GM23338 (cell line): ENCODE results near the gene OR2AP1. TPM values are rescaled to one million over a fixed set of nuclear protein-coding genes. Genes with fewer than 3 reads are reported as not detected.
"Not testable (repeated sequence)": the region's sequence is repeated elsewhere in the genome, so short reads cannot be mapped to it uniquely, and the experiment has no call there.

Experiments
- ATAC-seq: fragments of 200-7000 bp; cut with Tn5 transposase; 3 replicates; pipeline ENCODE4 v1.9.1; 2020
- DNase-seq: peaks from one replicate; pipeline ENCODE4 v3.0.0-alpha.2; 2015; ENCODE audit warnings: low spot score
- H2AFZ ChIP-seq: fragments of 200-600 bp; sonication (generic); 2 replicates; pipeline ENCODE4 v1.8.0; 2016; ENCODE audit warnings: antibody characterized with exemption, mild to moderate bottlenecking, moderate library complexity
- H3F3A ChIP-seq: fragments of 200-600 bp; sonication (generic); replicated peaks from 2 replicates; pipeline ENCODE4 v1.8.0; 2017; ENCODE audit warnings: antibody characterized with exemption, mixed run types, low read depth
- H3K27ac ChIP-seq: fragments of 200-600 bp; sonication (generic); 2 replicates; pipeline ENCODE4 v1.6.1; 2016; ENCODE audit warnings: low read depth
- H3K27me3 ChIP-seq: fragments of 200-600 bp; sonication (generic); 2 replicates; pipeline ENCODE4 v1.8.0; 2016; ENCODE audit warnings: mild to moderate bottlenecking, mixed run types, moderate library complexity; ENCODE audit not compliant: insufficient read depth
- H3K36me3 ChIP-seq: fragments of 200-600 bp; sonication (generic); 2 replicates; pipeline ENCODE4 v1.8.0; 2016; ENCODE audit warnings: mild to moderate bottlenecking; ENCODE audit not compliant: insufficient read depth
- H3K4me1 ChIP-seq: fragments of 200-600 bp; sonication (generic); 2 replicates; pipeline ENCODE4 v1.8.0; 2016; ENCODE audit warnings: mild to moderate bottlenecking, moderate library complexity; ENCODE audit not compliant: insufficient read depth
- H3K4me2 ChIP-seq: fragments of 200-600 bp; sonication (generic); 2 replicates; pipeline ENCODE4 v1.7.1; 2017; ENCODE audit warnings: mixed run types
- H3K4me3 ChIP-seq: fragments of 200-600 bp; sonication (generic); 2 replicates; pipeline ENCODE4 v1.6.1; 2016; ENCODE audit warnings: mixed run types
- H3K79me2 ChIP-seq: fragments of 200-600 bp; sonication (generic); replicated peaks from 2 replicates; pipeline ENCODE4 v1.8.0; 2017; ENCODE audit warnings: mild to moderate bottlenecking; ENCODE audit not compliant: insufficient read depth
- H3K9me2 ChIP-seq: fragments of 200-600 bp; sonication (generic); 2 replicates; pipeline ENCODE4 v1.8.0; 2017; ENCODE audit not compliant: insufficient read depth
- H4K20me1 ChIP-seq: fragments of 200-600 bp; sonication (generic); replicated peaks from 2 replicates; pipeline ENCODE4 v1.8.0; 2017; ENCODE audit warnings: mild to moderate bottlenecking; ENCODE audit not compliant: insufficient read depth
- H3K27ac Mint-ChIP-seq: 2 replicates; pipeline ENCODE4 v1.8.0; 2020; ENCODE audit warnings: inconsistent platforms, mild to moderate bottlenecking, moderate library complexity, mixed read lengths
- H3K27me3 Mint-ChIP-seq: 3 replicates; pipeline ENCODE4 v1.8.0; 2022; ENCODE audit warnings: low read depth, mild to moderate bottlenecking, moderate library complexity, mixed read lengths, inconsistent platforms; ENCODE audit not compliant: insufficient read depth, poor library complexity
- H3K36me3 Mint-ChIP-seq: 3 replicates; pipeline ENCODE4 v1.8.0; 2021; ENCODE audit warnings: low read depth, mild to moderate bottlenecking, inconsistent platforms, moderate library complexity, mixed read lengths
- H3K4me1 Mint-ChIP-seq: 3 replicates; pipeline ENCODE4 v1.8.0; 2020; ENCODE audit warnings: mild to moderate bottlenecking, inconsistent platforms, mixed read lengths
- H3K4me3 Mint-ChIP-seq: 3 replicates; pipeline ENCODE4 v1.8.0; 2021; ENCODE audit warnings: moderate library complexity, mild to moderate bottlenecking, inconsistent platforms, mixed read lengths
- H3K9me3 Mint-ChIP-seq: 3 replicates; pipeline ENCODE4 v1.8.0; 2020; ENCODE audit warnings: moderate library complexity, mild to moderate bottlenecking, inconsistent platforms, mixed read lengths
- CREB1 ChIP-seq: fragments of 250-450 bp; sonication (Bioruptor Pico); IDR thresholded peaks from 2 replicates; pipeline ENCODE4 v1.5.0; 2020; ENCODE audit warnings: low read depth, mild to moderate bottlenecking, moderate library complexity
- ETS1 ChIP-seq: IDR thresholded peaks from 2 replicates; pipeline ENCODE4 v1.6.1; 2016; ENCODE audit warnings: antibody characterized with exemption
- EZH2phosphoT487 ChIP-seq: fragments of 200-600 bp; sonication (generic); IDR thresholded peaks from one replicate; pipeline ENCODE4 v1.8.1; 2018; ENCODE audit warnings: antibody characterized with exemption; ENCODE audit not compliant: unreplicated experiment
- JUNB ChIP-seq: IDR thresholded peaks from one replicate; pipeline ENCODE4 v1.6.1; 2016; ENCODE audit warnings: antibody characterized with exemption; ENCODE audit not compliant: unreplicated experiment
- NANOG ChIP-seq: IDR thresholded peaks from 2 replicates; pipeline ENCODE4 v1.6.1; 2016; ENCODE audit warnings: antibody characterized with exemption, borderline replicate concordance
- POLR2AphosphoS5 ChIP-seq: IDR thresholded peaks from 2 replicates; pipeline ENCODE4 v1.6.1; 2016; ENCODE audit warnings: antibody characterized with exemption, low read depth
- ZNF114 ChIP-seq: fragments of 250-450 bp; sonication (Bioruptor Pico); IDR thresholded peaks from 2 replicates; pipeline ENCODE4 v1.5.0; 2020; ENCODE audit warnings: mild to moderate bottlenecking, moderate library complexity
- ZNF331 ChIP-seq: fragments of 250-450 bp; sonication (Bioruptor Pico); IDR thresholded peaks from 2 replicates; pipeline ENCODE4 v1.5.0; 2020; ENCODE audit warnings: low read depth, mild to moderate bottlenecking, moderate library complexity
- long read RNA-seq: library from polyadenylated mRNA; unstranded; transcript quantifications from one replicate; pipeline ENCODE4 v2.0.0, GENCODE V29; 2020; ENCODE audit not compliant: unreplicated experiment
- polyA plus RNA-seq: library from polyadenylated mRNA; unstranded; fragments of >200 nt; fragmentation: Nextera tagmentation; extraction: Ambion mirVana; gene quantifications from 2 replicates; pipeline ENCODE4 v1.2.1, GENCODE V29; 2016
- total RNA-seq: library from RNA; depleted of rRNA; stranded (reverse); fragments of >200 nt; shearing (Covaris generic); gene quantifications from 2 replicates; pipeline ENCODE4 v1.2.3, GENCODE V29; 2014; rRNA removed
- TF ChIP-seq, protein P1 (sequence below), 2 experiments: fragments of 200-600 bp in 1 of 2; sonication (generic) in 1 of 2; conservative IDR thresholded peaks; 2 replicates each; pipeline versions ENCODE4 v1.5.1 to v1.6.1; 2016 to 2017; ENCODE audit warnings: antibody characterized with exemption in 2 of 2, low read depth in 2 of 2, mild to moderate bottlenecking in 2 of 2, moderate library complexity in 1 of 2
- TF ChIP-seq, protein P2 (sequence below): IDR thresholded peaks from one replicate; pipeline ENCODE4 v1.6.1; 2018; ENCODE audit warnings: antibody characterized with exemption; ENCODE audit not compliant: unreplicated experiment

The OR2AP1 gene
- not detected in 2 replicates for total RNA-seq
- polyA plus RNA-seq, result not detected in 2 replicates
- long read RNA-seq, result 0 reads

GRCh38 chr12:55572168-55572567 is at the start of gene OR2AP1:
Gene OR2AP1, plus strand, starts transcription at chr12:55572468. Its CDS starts 1,947 bp downstream, at chr12:55574415.
- H3K9me3 Mint-ChIP-seq, result peaks cover 52% of the 10 kb centered on the region
- H3K4me2 ChIP-seq, result no peak within 1 kb of the TSS
- no peak for ATAC-seq
- H4K20me1 ChIP-seq, result no peaks in the 10 kb centered on the region
- no peak within 1 kb of the TSS for H3K4me3 ChIP-seq
- H3K27ac ChIP-seq, result no peak within 1 kb of the TSS
- H3K79me2 ChIP-seq, result no peaks in the 10 kb centered on the region
- H3K4me1 ChIP-seq, result no peaks in the 10 kb centered on the region
- no peak for TF ChIP-seq ZNF114 (CRISPR knock-in tag)
- TF ChIP-seq NANOG, result no peak
- TF ChIP-seq ZNF331, result no peak
- no peak for TF ChIP-seq ETS1
- TF ChIP-seq POLR2AphosphoS5, result no peak
- TF ChIP-seq, protein P1, sequence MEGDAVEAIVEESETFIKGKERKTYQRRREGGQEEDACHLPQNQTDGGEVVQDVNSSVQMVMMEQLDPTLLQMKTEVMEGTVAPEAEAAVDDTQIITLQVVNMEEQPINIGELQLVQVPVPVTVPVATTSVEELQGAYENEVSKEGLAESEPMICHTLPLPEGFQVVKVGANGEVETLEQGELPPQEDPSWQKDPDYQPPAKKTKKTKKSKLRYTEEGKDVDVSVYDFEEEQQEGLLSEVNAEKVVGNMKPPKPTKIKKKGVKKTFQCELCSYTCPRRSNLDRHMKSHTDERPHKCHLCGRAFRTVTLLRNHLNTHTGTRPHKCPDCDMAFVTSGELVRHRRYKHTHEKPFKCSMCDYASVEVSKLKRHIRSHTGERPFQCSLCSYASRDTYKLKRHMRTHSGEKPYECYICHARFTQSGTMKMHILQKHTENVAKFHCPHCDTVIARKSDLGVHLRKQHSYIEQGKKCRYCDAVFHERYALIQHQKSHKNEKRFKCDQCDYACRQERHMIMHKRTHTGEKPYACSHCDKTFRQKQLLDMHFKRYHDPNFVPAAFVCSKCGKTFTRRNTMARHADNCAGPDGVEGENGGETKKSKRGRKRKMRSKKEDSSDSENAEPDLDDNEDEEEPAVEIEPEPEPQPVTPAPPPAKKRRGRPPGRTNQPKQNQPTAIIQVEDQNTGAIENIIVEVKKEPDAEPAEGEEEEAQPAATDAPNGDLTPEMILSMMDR (conservative IDR thresholded peaks at IDR 0.05; ENCODE audit: low read depth in 2 of 2), result no peak
- TF ChIP-seq, protein P2, sequence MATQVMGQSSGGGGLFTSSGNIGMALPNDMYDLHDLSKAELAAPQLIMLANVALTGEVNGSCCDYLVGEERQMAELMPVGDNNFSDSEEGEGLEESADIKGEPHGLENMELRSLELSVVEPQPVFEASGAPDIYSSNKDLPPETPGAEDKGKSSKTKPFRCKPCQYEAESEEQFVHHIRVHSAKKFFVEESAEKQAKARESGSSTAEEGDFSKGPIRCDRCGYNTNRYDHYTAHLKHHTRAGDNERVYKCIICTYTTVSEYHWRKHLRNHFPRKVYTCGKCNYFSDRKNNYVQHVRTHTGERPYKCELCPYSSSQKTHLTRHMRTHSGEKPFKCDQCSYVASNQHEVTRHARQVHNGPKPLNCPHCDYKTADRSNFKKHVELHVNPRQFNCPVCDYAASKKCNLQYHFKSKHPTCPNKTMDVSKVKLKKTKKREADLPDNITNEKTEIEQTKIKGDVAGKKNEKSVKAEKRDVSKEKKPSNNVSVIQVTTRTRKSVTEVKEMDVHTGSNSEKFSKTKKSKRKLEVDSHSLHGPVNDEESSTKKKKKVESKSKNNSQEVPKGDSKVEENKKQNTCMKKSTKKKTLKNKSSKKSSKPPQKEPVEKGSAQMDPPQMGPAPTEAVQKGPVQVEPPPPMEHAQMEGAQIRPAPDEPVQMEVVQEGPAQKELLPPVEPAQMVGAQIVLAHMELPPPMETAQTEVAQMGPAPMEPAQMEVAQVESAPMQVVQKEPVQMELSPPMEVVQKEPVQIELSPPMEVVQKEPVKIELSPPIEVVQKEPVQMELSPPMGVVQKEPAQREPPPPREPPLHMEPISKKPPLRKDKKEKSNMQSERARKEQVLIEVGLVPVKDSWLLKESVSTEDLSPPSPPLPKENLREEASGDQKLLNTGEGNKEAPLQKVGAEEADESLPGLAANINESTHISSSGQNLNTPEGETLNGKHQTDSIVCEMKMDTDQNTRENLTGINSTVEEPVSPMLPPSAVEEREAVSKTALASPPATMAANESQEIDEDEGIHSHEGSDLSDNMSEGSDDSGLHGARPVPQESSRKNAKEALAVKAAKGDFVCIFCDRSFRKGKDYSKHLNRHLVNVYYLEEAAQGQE, result no peak
- no peak for TF ChIP-seq CREB1 (CRISPR knock-in tag)
- TF ChIP-seq JUNB, result no peak
- TF ChIP-seq EZH2phosphoT487, result no peak
- H3K27me3 Mint-ChIP-seq, result peaks cover 5% of the 10 kb centered on the region
- H3K9me2 ChIP-seq, result peaks cover 12% of the 10 kb centered on the region
- no peak within 1 kb of the TSS for H2AFZ ChIP-seq
- H3K36me3 ChIP-seq, result no peaks in the 10 kb centered on the region; the same call in 1 of the 2 replicates
- H3F3A ChIP-seq, result no peaks in the 10 kb centered on the region
- H3K27me3 ChIP-seq, result no peaks in the 10 kb centered on the region
- peaks cover 21% of the 10 kb centered on the region for H3K36me3 Mint-ChIP-seq
- no peak for DNase-seq
- H3K4me1 Mint-ChIP-seq, result no peaks in the 10 kb centered on the region
- H3K4me3 Mint-ChIP-seq, result no peak within 1 kb of the TSS
- H3K27ac Mint-ChIP-seq, result no peak within 1 kb of the TSS

- not testable (repeated sequence) for DNase-seq, H3F3A ChIP-seq, H3K4me2 ChIP-seq, H3K36me3 ChIP-seq, H3K27me3 Mint-ChIP-seq, H3K27ac Mint-ChIP-seq, H3K4me3 ChIP-seq, H3K4me1 Mint-ChIP-seq, H3K36me3 Mint-ChIP-seq, H3K4me1 ChIP-seq, H3K27me3 ChIP-seq, H3K4me3 Mint-ChIP-seq, H3K27ac ChIP-seq, H2AFZ ChIP-seq, H4K20me1 ChIP-seq, H3K79me2 ChIP-seq, ATAC-seq
- peaks cover 29% of the 10 kb centered on the region for H3K9me3 Mint-ChIP-seq
- H3K9me2 ChIP-seq, result peaks cover 17% of the 10 kb centered on the region
Measured at GRCh38 chr12:55548235-55548634, 24.0 kb upstream of the OR2AP1 start.
